SH-SY5Y (cell line): ENCODE results near the gene KCNJ1.

Experiments used
- GATA2 ChIP-seq: IDR thresholded peaks from 2 replicates; pipeline ENCODE4 v1.6.1; 2011; ENCODE audit warnings: mild to moderate bottlenecking, low read depth, low read length
- GATA3 ChIP-seq: IDR thresholded peaks from 2 replicates; pipeline ENCODE4 v1.6.1; 2011; ENCODE audit warnings: low read depth, mild to moderate bottlenecking, low read length, moderate library complexity

DNA sequence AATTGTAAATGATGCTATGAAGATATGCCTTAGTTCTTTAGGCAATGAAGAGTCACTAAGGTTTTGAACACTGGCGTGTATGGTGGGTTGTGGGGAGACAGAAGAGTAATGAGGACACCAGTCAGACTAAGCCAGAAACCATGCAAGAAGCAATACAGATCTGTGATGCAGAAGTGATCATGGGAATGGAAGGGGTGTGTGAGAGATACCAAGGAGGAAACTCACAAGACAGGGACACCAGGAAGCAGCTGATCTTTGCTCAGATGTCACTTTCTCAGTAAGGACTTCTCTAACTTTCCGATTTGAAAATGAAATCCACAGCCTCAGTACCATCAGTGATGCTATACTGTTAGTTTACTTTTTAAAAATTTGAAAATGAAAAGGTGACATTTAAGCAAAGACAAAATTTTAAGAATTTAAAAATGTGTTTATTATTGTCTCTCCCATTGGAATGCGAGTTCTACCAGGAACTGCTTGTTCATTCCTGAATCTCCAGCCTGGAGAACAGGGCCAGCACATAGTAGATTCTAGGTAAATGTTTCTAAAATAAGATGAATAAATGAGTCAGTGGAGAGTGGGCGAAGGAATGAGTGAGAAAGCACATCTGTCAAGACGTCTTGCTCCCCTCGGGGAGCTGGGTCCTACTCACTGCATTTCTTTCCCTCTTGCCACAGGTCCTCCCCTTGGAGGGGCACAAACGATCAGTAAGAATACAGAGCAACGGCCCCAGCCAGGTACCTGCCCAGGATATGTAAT, 60.4 kb downstream of the KCNJ1 start:
- TF ChIP-seq GATA2: no peak
- no peak for TF ChIP-seq GATA3
